ENCODE results near the gene MLLT6. TPM values are rescaled to one million over a fixed set of nuclear protein-coding genes. Genes with fewer than 3 reads are reported as not detected.

Gene MLLT6
- total RNA-seq, 1 experiment from 2014 or later, result 24.7 TPM

GRCh38 chr17:38719943-38720641 is 15.0 kb downstream of the MLLT6 start:
- TF ChIP-seq, protein P1, sequence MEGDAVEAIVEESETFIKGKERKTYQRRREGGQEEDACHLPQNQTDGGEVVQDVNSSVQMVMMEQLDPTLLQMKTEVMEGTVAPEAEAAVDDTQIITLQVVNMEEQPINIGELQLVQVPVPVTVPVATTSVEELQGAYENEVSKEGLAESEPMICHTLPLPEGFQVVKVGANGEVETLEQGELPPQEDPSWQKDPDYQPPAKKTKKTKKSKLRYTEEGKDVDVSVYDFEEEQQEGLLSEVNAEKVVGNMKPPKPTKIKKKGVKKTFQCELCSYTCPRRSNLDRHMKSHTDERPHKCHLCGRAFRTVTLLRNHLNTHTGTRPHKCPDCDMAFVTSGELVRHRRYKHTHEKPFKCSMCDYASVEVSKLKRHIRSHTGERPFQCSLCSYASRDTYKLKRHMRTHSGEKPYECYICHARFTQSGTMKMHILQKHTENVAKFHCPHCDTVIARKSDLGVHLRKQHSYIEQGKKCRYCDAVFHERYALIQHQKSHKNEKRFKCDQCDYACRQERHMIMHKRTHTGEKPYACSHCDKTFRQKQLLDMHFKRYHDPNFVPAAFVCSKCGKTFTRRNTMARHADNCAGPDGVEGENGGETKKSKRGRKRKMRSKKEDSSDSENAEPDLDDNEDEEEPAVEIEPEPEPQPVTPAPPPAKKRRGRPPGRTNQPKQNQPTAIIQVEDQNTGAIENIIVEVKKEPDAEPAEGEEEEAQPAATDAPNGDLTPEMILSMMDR (conservative IDR thresholded peaks at IDR 0.05; ENCODE audit: low read depth, low read length), result no peak
- no peak for TF ChIP-seq EZH2phosphoT487 (IDR thresholded peaks at IDR 0.05; ENCODE audit: borderline replicate concordance, low read length)
- no peak for TF ChIP-seq EZH2 (IDR thresholded peaks at IDR 0.05; ENCODE audit: low read length, unreplicated experiment)
- H3K79me2 ChIP-seq (ENCODE audit: low read length), result no peaks in the 10 kb centered on the region
- H3K4me1 ChIP-seq (ENCODE audit: insufficient read depth, low read length), result no peaks in the 10 kb centered on the region
- H3K4me2 ChIP-seq (ENCODE audit: low read length), result no peak overlapping the region
- H3K9ac ChIP-seq (ENCODE audit: low read length), result no peak overlapping the region
- no peaks in the 10 kb centered on the region for H3F3A ChIP-seq (ENCODE audit: low read length, unreplicated experiment)
- H4K20me1 ChIP-seq (ENCODE audit: low read length), result no peaks in the 10 kb centered on the region
- H3K9me3 ChIP-seq (ENCODE audit: low read length), result no peaks in the 10 kb centered on the region
- CTCF ChIA-PET, result interaction anchor here (0.6 kb wide), 1 partner anchor 36 kb away, joined by 6 read pairs; no protein-coding TSS in a partner anchor
- DNase-seq, result no peak
- no peak overlapping the region for H3K4me3 ChIP-seq (ENCODE audit: low read length)
- BruUV-seq (replicated peaks), result no TSS peak
- no peak for ATAC-seq
- intact Hi-C loops (cut with micrococcal nuclease), result no loop called here
- H3K9me2 ChIP-seq (replicated peaks; ENCODE audit: low read length), result no peaks in the 10 kb centered on the region
- H3K27ac ChIP-seq (ENCODE audit: low read length), result no peak overlapping the region
- no peak overlapping the region for H2AFZ ChIP-seq (ENCODE audit: low read length)
- POLR2A ChIA-PET (ENCODE audit: unreplicated experiment), result no interaction called here
- no peaks in the 10 kb centered on the region for H3K36me3 ChIP-seq (ENCODE audit: low read depth, low read length)
- H3K27me3 ChIP-seq (ENCODE audit: low read length), result no peaks in the 10 kb centered on the region

- no TSS peak for BruUV-seq (replicated peaks)
Observed at GRCh38 chr17:38720941-38721340, 15.9 kb downstream of the MLLT6 start.

GRCh38 chr17:38721802-38722201 is 16.7 kb downstream of the MLLT6 start:
- H3K36me3 ChIP-seq (ENCODE audit: low read depth, low read length), result no peaks in the 10 kb centered on the region
- DNase-seq (no peak), ATAC-seq (no peak)
- no peak overlapping the region for H3K9ac ChIP-seq (ENCODE audit: low read length)
- no peaks in the 10 kb centered on the region for H4K20me1 ChIP-seq (ENCODE audit: low read length)
- no TSS peak for BruUV-seq (replicated peaks)
- TF ChIP-seq, protein P1 (conservative IDR thresholded peaks at IDR 0.05; ENCODE audit: low read depth, low read length), result no peak
- no peak for TF ChIP-seq EZH2phosphoT487 (IDR thresholded peaks at IDR 0.05; ENCODE audit: borderline replicate concordance, low read length)
- no peak for TF ChIP-seq EZH2 (IDR thresholded peaks at IDR 0.05; ENCODE audit: low read length, unreplicated experiment)
- H3K79me2 ChIP-seq (ENCODE audit: low read length), result no peaks in the 10 kb centered on the region
- H3K27ac ChIP-seq (ENCODE audit: low read length), result no peak overlapping the region
- no peaks in the 10 kb centered on the region for H3K27me3 ChIP-seq (ENCODE audit: low read length)
- POLR2A ChIA-PET (ENCODE audit: unreplicated experiment), result no interaction called here
- intact Hi-C loops (cut with micrococcal nuclease), result no loop called here
- no peaks in the 10 kb centered on the region for H3K9me2 ChIP-seq (replicated peaks; ENCODE audit: low read length)
- no peak overlapping the region for H2AFZ ChIP-seq (ENCODE audit: low read length)
- CTCF ChIA-PET, result no interaction called here
- no peaks in the 10 kb centered on the region for H3F3A ChIP-seq (ENCODE audit: low read length, unreplicated experiment)
- H3K4me1 ChIP-seq (ENCODE audit: insufficient read depth, low read length), result no peaks in the 10 kb centered on the region
- H3K9me3 ChIP-seq (ENCODE audit: low read length), result no peaks in the 10 kb centered on the region
- no peak overlapping the region for H3K4me2 ChIP-seq (ENCODE audit: low read length)
- no peak overlapping the region for H3K4me3 ChIP-seq (ENCODE audit: low read length)

More at GRCh38 chr17:38720941-38721340, 15.9 kb downstream of the MLLT6 start:
- Histone ChIP-seq H3K4me2 (ENCODE audit: low read length) (no peak overlapping the region), H3K4me1 (ENCODE audit: insufficient read depth, low read length) (no peaks in the 10 kb centered on the region), H3K27me3 (ENCODE audit: low read length) (no peaks in the 10 kb centered on the region), H3K9me3 (ENCODE audit: low read length) (no peaks in the 10 kb centered on the region), H3K9ac (ENCODE audit: low read length) (no peak overlapping the region), H3K79me2 (ENCODE audit: low read length) (no peaks in the 10 kb centered on the region), H2AFZ (ENCODE audit: low read length) (no peak overlapping the region), H3F3A (ENCODE audit: low read length, unreplicated experiment) (no peaks in the 10 kb centered on the region), H3K4me3 (ENCODE audit: low read length) (no peak overlapping the region), H3K27ac (ENCODE audit: low read length) (no peak overlapping the region), H3K9me2 (replicated peaks; ENCODE audit: low read length) (no peaks in the 10 kb centered on the region), H4K20me1 (ENCODE audit: low read length) (no peaks in the 10 kb centered on the region), H3K36me3 (ENCODE audit: low read depth, low read length) (no peaks in the 10 kb centered on the region)
- TF ChIP-seq, protein P1 (conservative IDR thresholded peaks at IDR 0.05; ENCODE audit: low read depth, low read length), result no peak
- no peak for TF ChIP-seq EZH2phosphoT487 (IDR thresholded peaks at IDR 0.05; ENCODE audit: borderline replicate concordance, low read length)
- no peak for TF ChIP-seq EZH2 (IDR thresholded peaks at IDR 0.05; ENCODE audit: low read length, unreplicated experiment)
- ChIA-PET CTCF (interaction anchor here (0.6 kb wide), 1 partner anchor 36 kb away, joined by 6 read pairs; no protein-coding TSS in a partner anchor), POLR2A (ENCODE audit: unreplicated experiment) (no interaction called here)
- intact Hi-C loops (cut with micrococcal nuclease), result no loop called here
- DNase-seq (no peak), ATAC-seq (no peak)
